ENCODE measurements around the gene PITPNM1. TPM values are rescaled to one million over a fixed set of nuclear protein-coding genes. Genes with fewer than 3 reads are reported as not detected.

The PITPNM1 gene
- total RNA-seq, 2 donors from 2014 or later, result 8.6 to 24.4 TPM

- Histone ChIP-seq H3K4me3 (no peak overlapping the region), H3K27me3 (no peaks in the 10 kb centered on the region), H3K36me3 (replicated peaks in 1 of 2; ENCODE audit: insufficient read depth in 1 of 2, low read depth in 2 of 2) (no peaks in the 10 kb centered on the region), H3K27ac (no peak overlapping the region), H3K4me1 (peaks cover 14% of the 10 kb centered on the region), H3K9me3 (no peaks in the 10 kb centered on the region)
- TF ChIP-seq, protein P1, sequence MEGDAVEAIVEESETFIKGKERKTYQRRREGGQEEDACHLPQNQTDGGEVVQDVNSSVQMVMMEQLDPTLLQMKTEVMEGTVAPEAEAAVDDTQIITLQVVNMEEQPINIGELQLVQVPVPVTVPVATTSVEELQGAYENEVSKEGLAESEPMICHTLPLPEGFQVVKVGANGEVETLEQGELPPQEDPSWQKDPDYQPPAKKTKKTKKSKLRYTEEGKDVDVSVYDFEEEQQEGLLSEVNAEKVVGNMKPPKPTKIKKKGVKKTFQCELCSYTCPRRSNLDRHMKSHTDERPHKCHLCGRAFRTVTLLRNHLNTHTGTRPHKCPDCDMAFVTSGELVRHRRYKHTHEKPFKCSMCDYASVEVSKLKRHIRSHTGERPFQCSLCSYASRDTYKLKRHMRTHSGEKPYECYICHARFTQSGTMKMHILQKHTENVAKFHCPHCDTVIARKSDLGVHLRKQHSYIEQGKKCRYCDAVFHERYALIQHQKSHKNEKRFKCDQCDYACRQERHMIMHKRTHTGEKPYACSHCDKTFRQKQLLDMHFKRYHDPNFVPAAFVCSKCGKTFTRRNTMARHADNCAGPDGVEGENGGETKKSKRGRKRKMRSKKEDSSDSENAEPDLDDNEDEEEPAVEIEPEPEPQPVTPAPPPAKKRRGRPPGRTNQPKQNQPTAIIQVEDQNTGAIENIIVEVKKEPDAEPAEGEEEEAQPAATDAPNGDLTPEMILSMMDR (IDR thresholded peaks at IDR 0.05), result no peak
- TF ChIP-seq POLR2A (IDR thresholded peaks at IDR 0.05), result no peak
- ATAC-seq, result no peak
- no peak for DNase-seq
- intact Hi-C loops (cut with DNase I), result no loop called here
- WGBS, 2 donors, result 86 to 89% methylated on average over 10 of the region's 10 CpGs
Observed at GRCh38 chr11:67521924-67522323, 16.8 kb upstream of the PITPNM1 start.

DNA sequence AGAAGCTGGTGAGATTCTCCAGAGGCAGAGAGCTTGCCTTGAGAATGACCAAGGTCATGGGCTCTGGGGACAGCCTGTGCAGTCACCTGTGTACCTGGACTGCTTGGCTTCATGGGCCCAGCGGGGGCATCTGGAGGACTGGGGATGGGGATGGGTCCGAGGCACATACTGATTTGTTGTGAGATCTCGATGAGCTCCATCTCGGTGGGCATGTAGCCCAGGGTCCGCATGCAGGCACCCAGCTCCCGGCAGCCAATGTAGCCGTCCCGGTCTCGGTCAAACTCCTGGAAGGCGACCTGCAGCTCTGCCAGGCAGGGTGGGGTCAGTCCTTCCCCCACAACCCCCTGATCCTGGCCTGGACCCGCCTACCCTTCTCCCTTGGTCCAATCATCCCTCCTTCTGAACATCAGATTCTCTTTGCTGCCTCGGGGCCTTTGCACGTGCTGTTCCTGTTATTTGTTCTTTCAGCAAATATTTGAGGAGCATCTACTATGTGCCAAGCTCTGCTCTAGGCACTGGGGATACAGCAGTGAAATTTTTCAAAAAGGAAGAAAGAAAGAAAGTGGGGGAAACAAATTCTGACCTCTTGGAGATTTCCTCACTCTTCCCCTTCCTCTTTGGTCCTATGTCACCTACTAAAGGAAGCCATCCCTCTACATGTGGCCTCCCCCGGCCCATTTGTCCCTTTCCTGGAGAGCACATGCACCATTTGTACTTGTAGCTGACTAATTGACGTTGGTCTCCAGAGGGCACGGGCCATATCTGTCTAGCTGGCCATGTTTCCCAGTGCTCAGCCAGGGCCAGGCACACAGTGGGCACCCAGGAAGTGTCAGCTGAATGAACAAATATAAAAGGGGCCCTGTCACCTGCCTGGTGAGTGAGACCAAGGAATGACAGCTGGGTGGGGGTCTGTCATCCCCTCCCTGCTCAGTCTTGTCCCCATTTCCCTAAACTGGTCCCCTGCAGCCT lies 16.0 kb upstream of the PITPNM1 start:
- TF ChIP-seq, protein P1 (IDR thresholded peaks at IDR 0.05), result no peak
- no peak for TF ChIP-seq POLR2A (IDR thresholded peaks at IDR 0.05)
- Histone ChIP-seq H3K9me3 (no peaks in the 10 kb centered on the region), H3K4me3 (no peak overlapping the region), H3K36me3 (replicated peaks in 1 of 2; ENCODE audit: insufficient read depth in 1 of 2, low read depth in 2 of 2) (no peaks in the 10 kb centered on the region), H3K27me3 (no peaks in the 10 kb centered on the region), H3K4me1 (peaks cover 12% of the 10 kb centered on the region), H3K27ac (no peak overlapping the region)
- intact Hi-C loops (cut with DNase I), result no loop called here
- no peak for DNase-seq
- no peak for ATAC-seq
- 90 to 91% methylated on average over 14 to 16 of the region's 16 CpGs for WGBS, 2 donors

DNA sequence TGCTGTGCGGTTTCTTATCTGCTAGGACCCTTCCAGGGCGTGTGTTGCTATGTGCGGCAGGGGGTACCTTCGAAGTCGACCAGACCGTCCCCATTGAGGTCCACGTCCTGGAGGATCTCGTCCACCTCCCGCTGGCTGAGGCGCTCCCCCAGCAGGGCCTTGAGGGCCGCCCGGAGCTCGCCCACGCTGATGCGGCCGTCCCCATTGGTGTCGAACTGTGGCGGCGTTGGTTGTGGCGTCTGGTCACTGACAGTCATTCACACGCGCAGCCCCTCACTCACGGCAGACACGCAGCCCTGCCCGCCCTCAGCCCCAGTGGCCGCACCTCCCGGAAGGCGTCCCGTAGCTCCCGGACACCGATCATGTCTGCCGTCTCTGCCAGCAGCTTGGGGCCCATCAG lies 14.6 kb upstream of the PITPNM1 start:
- Histone ChIP-seq H3K27ac (no peak overlapping the region), H3K9me3 (no peaks in the 10 kb centered on the region), H3K27me3 (no peaks in the 10 kb centered on the region), H3K4me3 (no peak overlapping the region), H3K4me1 (no peaks in the 10 kb centered on the region), H3K36me3 (replicated peaks in 1 of 2; ENCODE audit: insufficient read depth in 1 of 2, low read depth in 2 of 2) (no peaks in the 10 kb centered on the region)
- WGBS, 2 donors, result 80 to 88% methylated on average over 18 to 32 of the region's 32 CpGs
- TF ChIP-seq, protein P1 (IDR thresholded peaks at IDR 0.05), result no peak
- TF ChIP-seq POLR2A (IDR thresholded peaks at IDR 0.05), result no peak
- ATAC-seq, result no peak
- DNase-seq, result no peak
- intact Hi-C loops (cut with DNase I), result no loop called here

DNA sequence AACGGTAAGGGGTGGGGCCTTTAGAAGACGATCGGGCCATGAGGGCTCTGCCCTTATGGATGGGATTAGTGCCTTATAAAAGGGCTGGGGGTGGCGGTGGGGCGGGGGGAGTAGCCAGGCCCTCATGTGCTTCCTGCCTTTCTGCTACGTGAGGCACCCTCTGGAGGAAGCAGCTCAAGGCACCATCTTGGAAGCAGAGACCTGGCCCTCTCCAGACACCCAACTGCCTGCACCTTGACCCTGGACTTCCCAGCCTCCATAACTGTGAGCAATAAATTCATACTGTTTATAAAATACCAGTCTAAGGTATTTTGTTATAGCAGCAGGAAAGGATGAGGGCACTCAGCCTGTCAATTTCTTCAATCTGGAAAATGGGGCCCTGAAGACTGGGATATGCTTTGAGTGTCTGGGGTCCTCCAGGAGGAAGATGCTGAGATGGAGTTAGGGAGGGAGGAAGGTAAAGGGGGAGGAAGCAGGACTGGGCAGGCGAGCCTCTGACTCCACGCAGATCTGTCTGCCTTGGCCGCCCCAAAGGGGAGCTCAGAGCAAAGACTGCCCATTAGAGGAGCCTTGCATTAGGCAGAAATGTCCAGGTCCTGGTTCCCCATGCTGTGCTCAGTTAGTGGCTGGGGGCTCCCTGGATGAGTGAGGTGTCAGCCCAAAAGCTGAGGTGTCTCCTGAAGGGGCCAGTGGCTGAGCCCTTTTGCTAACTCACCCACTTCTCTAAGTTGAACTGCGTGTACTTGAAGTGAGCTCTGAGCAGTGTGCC lies 12.8 kb upstream of the PITPNM1 start:
- intact Hi-C loops (cut with DNase I), result no loop called here
- 81 to 87% methylated on average over 7 to 10 of the region's 10 CpGs for WGBS, 2 donors
- no peaks in the 10 kb centered on the region for H3K36me3 ChIP-seq (replicated peaks in 1 of 2; ENCODE audit: insufficient read depth in 1 of 2, low read depth in 2 of 2)
- no peaks in the 10 kb centered on the region for H3K4me1 ChIP-seq
- no peak overlapping the region for H3K4me3 ChIP-seq
- no peak for TF ChIP-seq POLR2A (IDR thresholded peaks at IDR 0.05)
- TF ChIP-seq, protein P1 (IDR thresholded peaks at IDR 0.05), result no peak
- no peak for ATAC-seq
- no peak overlapping the region for H3K27ac ChIP-seq
- no peaks in the 10 kb centered on the region for H3K9me3 ChIP-seq
- no peak for DNase-seq
- H3K27me3 ChIP-seq, result no peaks in the 10 kb centered on the region

All from body of pancreas (tissue), 4 donors.